Aorta (tissue), 5 donors: ENCODE measurements around the gene NPR1. TPM values are rescaled to one million over a fixed set of nuclear protein-coding genes. Genes with fewer than 3 reads are reported as not detected.
A peak's percentile ranks its signal among the peaks of the same experiment; 100 is the strongest.

Source experiments
- ATAC-seq: fragments of 200-7000 bp; cut with Tn5 transposase; one replicate; pipeline ENCODE4 v1.9.1; 2022; ENCODE audit warnings: moderate library complexity; ENCODE audit not compliant: low FRiP score
- DNase-seq, 2 donors: peaks; one replicate each; pipeline ENCODE4 v3.0.0-alpha.2; 2020
- H3K27ac ChIP-seq, 2 donors: one replicate each; pipeline ENCODE4 v1.5.1; 2013; ENCODE audit warnings: low read length in 2 of 2, mild to moderate bottlenecking in 2 of 2, moderate library complexity in 2 of 2, control low read depth in 1 of 2, inconsistent platforms in 1 of 2, low read depth in 1 of 2
- H3K27me3 ChIP-seq, 2 donors: one replicate each; pipeline ENCODE4 v1.6.1; 2013; ENCODE audit warnings: control low read depth in 1 of 2, low read length in 1 of 2, mild to moderate bottlenecking in 1 of 2, moderate library complexity in 1 of 2; ENCODE audit not compliant: insufficient read depth in 2 of 2, control insufficient read depth in 1 of 2
- H3K36me3 ChIP-seq, 2 donors: one replicate each; pipeline ENCODE4 v1.6.1; 2013; ENCODE audit warnings: control low read depth in 1 of 2, low read length in 1 of 2, mild to moderate bottlenecking in 1 of 2; ENCODE audit not compliant: insufficient read depth in 2 of 2, control insufficient read depth in 1 of 2
- H3K4me1 ChIP-seq, 2 donors: one replicate each; pipeline ENCODE4 v1.6.1; 2013; ENCODE audit warnings: low read length in 2 of 2, control low read depth in 1 of 2, mild to moderate bottlenecking in 1 of 2, moderate library complexity in 1 of 2; ENCODE audit not compliant: insufficient read depth in 2 of 2, control insufficient read depth in 1 of 2
- H3K4me3 ChIP-seq, 2 donors: one replicate each; pipeline ENCODE4 v1.5.1; 2013; ENCODE audit warnings: low read length in 2 of 2, control low read depth in 1 of 2, mild to moderate bottlenecking in 1 of 2
- H3K9me3 ChIP-seq: one replicate; pipeline ENCODE4 v1.6.1; 2013; ENCODE audit warnings: mild to moderate bottlenecking, low read length; ENCODE audit not compliant: control insufficient read depth
- WGBS, 2 donors: extraction: QIAGEN DNeasy Blood & Tissue Kit; methylation state at CpG; one replicate each; pipeline ENCODE4 v1.1.7; 2013; 5-methylcytosine and 5-hydroxymethylcytosine counted together
- intact Hi-C, 2 donors: fragments of 100-400 bp; cut with DNase I; formaldehyde crosslinking; loops; one replicate each; pipeline versions ENCODE4 v1.14.2 to v1.15.0; 2022
- microRNA-seq, 2 donors: library from miRNA; unstranded; fragments of <30 nt; microRNA quantifications; one replicate each; pipeline ENCODE4 v1.2.0, GENCODE V29; 2020
- polyA plus RNA-seq, 2 donors: library from polyadenylated mRNA; stranded (reverse); fragments of 200-250 nt; gene quantifications; one replicate each; pipeline ENCODE4 v1.2.3, GENCODE V29; 2013
- total RNA-seq, 2 donors: library from RNA; stranded (reverse); fragmentation: NEBNext Ultra II Directional; extraction: Animal tissue kit (Norgen Biotek cat#: 25700); gene quantifications; one replicate each; pipeline ENCODE4 v1.2.1, GENCODE V29; 2021
- donor health status: healthy with polysubstance abuse.
- donor health status: Bipolar disorder and iron deficiency.
- donor health status: DM: no; HTN: no; CAD: no.
- donor health status: DM: no; HTN: no; CAD: no.
- donor health status: DM: yes; HTN: yes; CAD: no.

The NPR1 gene
- total and polyA plus RNA-seq, 4 donors, result 39.4 to 168 (median 113) TPM

DNA sequence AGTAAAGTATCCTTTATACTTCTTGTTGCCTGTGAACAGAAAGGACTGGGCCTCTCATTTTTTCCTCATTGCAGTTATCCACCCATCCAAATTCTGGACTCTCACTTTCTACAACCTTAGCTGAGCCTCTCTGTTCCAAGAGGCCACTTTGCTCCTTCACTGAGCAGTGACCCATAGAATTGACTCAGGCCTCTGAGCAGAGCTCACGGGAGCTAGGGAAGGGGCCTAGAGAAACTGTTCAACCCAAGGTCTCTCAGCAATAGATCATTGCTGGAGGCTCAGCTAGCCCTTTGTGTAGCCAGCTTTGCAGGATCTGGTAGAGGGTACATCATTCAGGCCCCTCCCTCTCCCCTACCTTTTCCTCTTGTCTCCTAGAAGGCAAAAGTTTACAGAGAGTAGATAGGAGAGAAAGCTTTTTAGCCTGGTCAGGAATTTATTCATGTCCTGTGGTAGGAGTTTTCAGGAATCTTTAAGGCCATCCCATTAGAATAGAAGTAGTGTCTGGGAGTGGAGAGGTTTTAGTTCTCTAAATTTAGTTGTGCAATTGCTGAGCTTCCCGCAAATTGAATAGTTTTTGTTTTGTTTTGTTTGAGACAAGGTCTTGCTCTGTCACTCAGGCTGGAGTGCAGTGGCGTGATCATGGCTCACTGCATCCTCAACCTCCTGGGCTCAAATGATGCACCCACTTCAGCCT, 56.1 kb downstream of the NPR1 start:
- no peaks in the 10 kb centered on the region for H3K27me3 ChIP-seq
- intact Hi-C loops, result no loop called here
- peak overlapping the region; percentile 6 to 51 for H3K27ac ChIP-seq
- no peak for ATAC-seq
- WGBS, 2 donors, result 55% methylated on average over 3 of the region's 3 CpGs
- H3K4me3 ChIP-seq, result no peak overlapping the region
- no peaks in the 10 kb centered on the region for H3K9me3 ChIP-seq
- DNase-seq, result no peak
- peaks cover 0 to 2% of the 10 kb centered on the region in 2 donors for H3K36me3 ChIP-seq
- peaks cover 0 to 8% of the 10 kb centered on the region in 2 donors for H3K4me1 ChIP-seq

DNA sequence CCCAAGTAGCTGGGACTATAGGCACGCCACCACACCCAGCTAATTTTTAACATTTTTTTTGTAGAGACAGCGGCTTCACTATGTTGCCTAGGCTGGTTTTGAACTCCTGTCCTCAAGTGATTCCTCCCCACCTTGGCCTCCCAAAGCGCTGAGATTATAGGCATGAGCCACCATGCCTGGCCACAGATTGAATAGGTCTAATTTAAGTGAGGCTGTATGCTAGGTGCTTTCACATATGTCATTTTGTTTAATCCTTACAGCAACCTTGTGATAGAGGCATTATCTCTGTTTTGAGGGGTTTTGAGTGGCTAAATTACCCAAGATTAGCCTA, 56.6 kb downstream of the NPR1 start:
- H3K4me1 ChIP-seq, result peaks cover 0 to 8% of the 10 kb centered on the region in 2 donors
- DNase-seq (no peak), ATAC-seq (no peak)
- intact Hi-C loops, result no loop called here
- H3K4me3 ChIP-seq, result no peak overlapping the region
- H3K9me3 ChIP-seq, result no peaks in the 10 kb centered on the region
- WGBS, 2 donors, result 91 to 93% methylated on average over 3 of the region's 3 CpGs
- peaks cover 0 to 2% of the 10 kb centered on the region in 2 donors for H3K36me3 ChIP-seq
- H3K27ac ChIP-seq, result no peak overlapping the region
- no peaks in the 10 kb centered on the region for H3K27me3 ChIP-seq

DNA sequence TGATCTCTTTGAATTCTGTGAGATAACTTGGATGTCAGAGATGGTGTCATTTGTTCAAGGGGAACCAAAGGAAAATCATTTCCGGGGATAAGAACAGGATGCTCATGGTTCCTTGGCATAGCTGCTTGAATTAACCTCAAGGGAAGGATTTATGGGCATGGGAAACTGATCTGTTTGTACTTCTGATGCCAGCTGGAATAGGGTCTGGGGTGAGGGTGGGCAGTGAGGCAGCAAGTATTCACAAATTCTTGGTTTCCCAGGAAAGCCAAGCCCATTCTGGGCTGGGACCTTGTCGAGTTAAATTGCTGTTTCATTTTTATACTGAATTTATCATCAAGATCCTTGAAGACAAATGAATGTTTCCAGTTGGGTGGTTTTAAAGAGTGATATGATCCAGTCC, 63.5 kb downstream of the NPR1 start:
- Histone ChIP-seq H3K27ac (peak overlapping the region; percentile 49 to 50), H3K27me3 (no peaks in the 10 kb centered on the region), H3K4me1 (peaks cover 0 to 11% of the 10 kb centered on the region in 2 donors), H3K36me3 (peaks cover 2 to 5% of the 10 kb centered on the region in 2 donors), H3K9me3 (no peaks in the 10 kb centered on the region), H3K4me3 (no peak overlapping the region)
- intact Hi-C loops, result no loop called here
- 1% methylated on average over 2 of the region's 2 CpGs for WGBS, 2 donors
- DNase-seq (no peak), ATAC-seq (no peak)

DNA sequence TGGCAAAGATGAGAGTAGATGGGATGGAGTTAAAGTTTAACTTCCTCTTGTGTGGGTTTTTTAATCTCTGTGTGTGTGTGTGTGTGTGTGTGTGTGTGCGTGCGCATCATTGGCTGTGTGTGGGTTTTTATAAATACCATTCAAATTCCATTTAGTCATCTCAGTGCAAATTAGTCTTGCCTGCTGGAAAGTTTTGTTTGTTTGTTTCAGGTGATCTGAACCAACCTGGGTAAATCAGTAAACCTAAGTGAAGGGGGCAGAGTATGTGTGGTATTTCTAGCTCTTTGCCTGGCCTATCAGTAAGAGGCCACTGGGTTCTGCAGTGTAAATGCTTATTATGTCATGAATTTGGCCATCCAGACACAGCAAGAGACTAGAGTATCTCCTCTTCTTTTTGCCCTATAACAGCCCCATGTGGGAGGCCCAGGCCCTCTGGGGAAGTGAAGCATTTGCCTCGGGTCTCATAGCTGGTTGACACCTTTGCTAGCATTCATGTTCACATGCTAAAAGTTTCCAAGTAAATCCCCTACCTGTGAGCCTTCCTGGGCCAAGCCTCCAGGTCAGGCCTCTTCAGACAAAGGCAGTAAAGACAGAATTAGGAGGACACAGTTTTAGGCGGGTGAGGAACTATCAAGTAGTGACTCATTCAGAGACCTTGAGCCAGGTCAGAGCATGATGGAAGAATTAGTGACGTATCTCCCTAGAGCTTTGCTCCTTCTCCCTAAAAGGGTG, 64.1 kb downstream of the NPR1 start:
- Histone ChIP-seq H3K4me3 (no peak overlapping the region), H3K9me3 (no peaks in the 10 kb centered on the region), H3K36me3 (peaks cover 2 to 5% of the 10 kb centered on the region in 2 donors), H3K27ac (peak overlapping the region; percentile 92 to 99), H3K4me1 (peaks cover 0 to 16% of the 10 kb centered on the region in 2 donors), H3K27me3 (no peaks in the 10 kb centered on the region)
- ATAC-seq, result peak; percentile 81
- intact Hi-C loops, result no loop called here
- 8 to 16% methylated on average over 5 of the region's 5 CpGs for WGBS, 2 donors
- no peak for DNase-seq

Small RNA genes within 50 kb of the gene (microRNA-seq; reads per million reads assigned to microRNA genes)
- gene MIR8083, result 0 reads per million in 2 donors

Other genes with a start within 250 kb of the NPR1 start
- gene S100A7, start 218.0 kb upstream of the NPR1 start, total RNA-seq, result not detected
- gene S100A7, start 218.0 kb upstream of the NPR1 start, polyA plus RNA-seq, result not detected
- 1,000 to 10,000 TPM in 1 of 2 donors, 100 to 1,000 TPM in 1; 934 to 1,126 TPM for gene S100A6, start 142.7 kb upstream of the NPR1 start, total RNA-seq
- gene S100A6, start 142.7 kb upstream of the NPR1 start, polyA plus RNA-seq, result 1,000 to 10,000 TPM; 3,932 to 5,181 TPM
- not detected for gene S100A5, start 137.8 kb upstream of the NPR1 start, total RNA-seq
- gene S100A5, start 137.8 kb upstream of the NPR1 start, polyA plus RNA-seq, result not detected
- 100 to 1,000 TPM; 406 to 967 TPM for gene S100A4, start 132.9 kb upstream of the NPR1 start, total RNA-seq
- 1,000 to 10,000 TPM; 3,369 to 4,033 TPM for gene S100A4, start 132.9 kb upstream of the NPR1 start, polyA plus RNA-seq
- gene S100A3, start 129.4 kb upstream of the NPR1 start, total RNA-seq, result 1 to 10 TPM; 2.3 to 3.8 TPM
- gene S100A3, start 129.4 kb upstream of the NPR1 start, polyA plus RNA-seq, result 10 to 100 TPM in 1 of 2 donors, 1 to 10 TPM in 1; 3.0 to 11.7 TPM
- 1 to 10 TPM; 1.8 TPM for gene S100A2, start 112.8 kb upstream of the NPR1 start, total RNA-seq
- gene S100A2, start 112.8 kb upstream of the NPR1 start, polyA plus RNA-seq, result 1 to 10 TPM; 2.1 to 6.4 TPM
- 10 to 100 TPM; 72.8 to 83.4 TPM for gene S100A16, start 65.6 kb upstream of the NPR1 start, total RNA-seq
- gene S100A16, start 65.6 kb upstream of the NPR1 start, polyA plus RNA-seq, result 100 to 1,000 TPM in 1 of 2 donors, 10 to 100 TPM in 1; 86.5 to 116 TPM
- gene S100A14, start 62.4 kb upstream of the NPR1 start, total RNA-seq, result not detected
- gene S100A14, start 62.4 kb upstream of the NPR1 start, polyA plus RNA-seq, result 10 to 100 TPM in 1 of 2 donors, 1 to 10 TPM in 1; 2.5 to 91.2 TPM
- gene S100A13, start 51.2 kb upstream of the NPR1 start, total RNA-seq, result 100 to 1,000 TPM in 1 of 2 donors, 10 to 100 TPM in 1; 80.0 to 111 TPM
- gene S100A13, start 51.2 kb upstream of the NPR1 start, polyA plus RNA-seq, result 100 to 1,000 TPM; 243 to 245 TPM
- gene S100A1, start 50.3 kb upstream of the NPR1 start, total RNA-seq, result under 1 TPM in 1 of 2 donors, not detected in 1; 0.69 TPM
- gene S100A1, start 50.3 kb upstream of the NPR1 start, polyA plus RNA-seq, result 1 to 10 TPM in 1 of 2 donors, under 1 TPM in 1; 0.23 to 7.1 TPM
- 10 to 100 TPM; 54.3 to 57.0 TPM for gene CHTOP, start 44.6 kb upstream of the NPR1 start, total RNA-seq
- 10 to 100 TPM; 34.4 to 51.8 TPM for gene CHTOP, start 44.6 kb upstream of the NPR1 start, polyA plus RNA-seq
- 10 to 100 TPM; 30.4 to 35.4 TPM for gene SNAPIN, start 20.0 kb upstream of the NPR1 start, total RNA-seq
- 10 to 100 TPM; 52.6 to 55.6 TPM for gene SNAPIN, start 20.0 kb upstream of the NPR1 start, polyA plus RNA-seq
- gene ILF2, start 7.7 kb upstream of the NPR1 start, total RNA-seq, result 10 to 100 TPM; 70.6 to 82.9 TPM
- 10 to 100 TPM; 67.0 to 72.8 TPM for gene ILF2, start 7.7 kb upstream of the NPR1 start, polyA plus RNA-seq
- gene INTS3, start 49.4 kb downstream of the NPR1 start, total RNA-seq, result 10 to 100 TPM; 52.2 to 76.7 TPM
- gene INTS3, start 49.4 kb downstream of the NPR1 start, polyA plus RNA-seq, result 100 to 1,000 TPM in 1 of 2 donors, 10 to 100 TPM in 1; 10.9 to 101 TPM
- 10 to 100 TPM; 52.4 to 54.5 TPM for gene SLC27A3, start 96.7 kb downstream of the NPR1 start, total RNA-seq
- gene SLC27A3, start 96.7 kb downstream of the NPR1 start, polyA plus RNA-seq, result 100 to 1,000 TPM in 1 of 2 donors, 10 to 100 TPM in 1; 26.3 to 166 TPM
- 10 to 100 TPM; 52.3 to 67.8 TPM for gene GATAD2B, start 244.3 kb downstream of the NPR1 start, total RNA-seq
- gene GATAD2B, start 244.3 kb downstream of the NPR1 start, polyA plus RNA-seq, result 1 to 10 TPM; 6.4 to 7.8 TPM